GM20000 (cell line): ENCODE data around the gene LRRC4C.

Source experiments
- DNase-seq: peaks from one replicate; pipeline ENCODE4 v3.0.0; 2012; ENCODE audit warnings: low spot score
- CTCF ChIP-seq: IDR thresholded peaks from 2 replicates; pipeline ENCODE4 v1.5.1; 2012; ENCODE audit warnings: mild to moderate bottlenecking, control low read depth; ENCODE audit errors: extremely low read depth, missing control alignments

The LRRC4C gene

GRCh38 chr11:40280159-40281051, 1179.0 kb downstream of the LRRC4C start:
- no peak for DNase-seq
- TF ChIP-seq CTCF, result no peak

- no peak for DNase-seq
- no peak for TF ChIP-seq CTCF
These were observed 1182.5 kb downstream of the LRRC4C start for GRCh38 chr11:40276960-40277359.

GRCh38 chr11:40274017-40274416, 1185.4 kb downstream of the LRRC4C start:
- DNase-seq, result no peak
- TF ChIP-seq CTCF, result no peak

GRCh38 chr11:40273192-40273732, 1186.2 kb downstream of the LRRC4C start:
- no peak for TF ChIP-seq CTCF
- DNase-seq, result no peak

- no peak for TF ChIP-seq CTCF
- DNase-seq, result no peak
These were observed 1188.1 kb downstream of the LRRC4C start for GRCh38 chr11:40271361-40271760.

- DNase-seq, result no peak
- no peak for TF ChIP-seq CTCF
These were observed 1189.6 kb downstream of the LRRC4C start for GRCh38 chr11:40269865-40270264.

GRCh38 chr11:40268551-40268950, 1190.9 kb downstream of the LRRC4C start:
- no peak for TF ChIP-seq CTCF
- DNase-seq, result no peak
